GM21447 (cell line): Measurements from ENCODE around the gene TNFSF15.
A peak's percentile ranks its signal among the peaks of the same experiment; 100 is the strongest.

Experiments
- ATAC-seq: cut with Tn5 transposase; IDR thresholded peaks from one replicate; pipeline ENCODE4 v1.9.1; 2021; ENCODE audit not compliant: unreplicated experiment

The TNFSF15 gene

GRCh38 chr9:114805670-114806525, at the start of gene TNFSF15:
Gene TNFSF15, minus strand, starts transcription at chr9:114806039. Its CDS starts 27 bp downstream, at chr9:114806012.
- peak; percentile 93 for ATAC-seq

DNA sequence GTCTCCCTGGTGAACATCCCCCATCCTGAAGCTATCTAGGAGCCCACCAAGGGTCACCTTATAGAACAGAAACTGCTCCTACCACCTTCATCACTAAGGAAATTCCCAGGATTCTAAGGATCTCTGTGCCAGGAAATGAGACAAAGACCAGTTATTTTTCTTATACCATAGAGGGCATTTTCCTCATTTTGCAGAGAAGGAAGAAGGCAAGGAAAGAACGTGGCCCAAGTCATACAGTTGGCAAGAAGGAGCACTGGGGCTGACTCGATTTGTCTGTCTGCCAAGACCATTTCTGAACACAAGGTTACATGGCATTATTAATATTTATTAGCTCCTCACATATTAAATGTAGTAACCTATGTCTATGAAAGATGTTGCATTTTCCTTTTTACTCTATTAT, 49.6 kb upstream of the TNFSF15 start:
- ATAC-seq, result no peak

GRCh38 chr9:114854736-114855355, 49.0 kb upstream of the TNFSF15 start:
- no peak for ATAC-seq

DNA sequence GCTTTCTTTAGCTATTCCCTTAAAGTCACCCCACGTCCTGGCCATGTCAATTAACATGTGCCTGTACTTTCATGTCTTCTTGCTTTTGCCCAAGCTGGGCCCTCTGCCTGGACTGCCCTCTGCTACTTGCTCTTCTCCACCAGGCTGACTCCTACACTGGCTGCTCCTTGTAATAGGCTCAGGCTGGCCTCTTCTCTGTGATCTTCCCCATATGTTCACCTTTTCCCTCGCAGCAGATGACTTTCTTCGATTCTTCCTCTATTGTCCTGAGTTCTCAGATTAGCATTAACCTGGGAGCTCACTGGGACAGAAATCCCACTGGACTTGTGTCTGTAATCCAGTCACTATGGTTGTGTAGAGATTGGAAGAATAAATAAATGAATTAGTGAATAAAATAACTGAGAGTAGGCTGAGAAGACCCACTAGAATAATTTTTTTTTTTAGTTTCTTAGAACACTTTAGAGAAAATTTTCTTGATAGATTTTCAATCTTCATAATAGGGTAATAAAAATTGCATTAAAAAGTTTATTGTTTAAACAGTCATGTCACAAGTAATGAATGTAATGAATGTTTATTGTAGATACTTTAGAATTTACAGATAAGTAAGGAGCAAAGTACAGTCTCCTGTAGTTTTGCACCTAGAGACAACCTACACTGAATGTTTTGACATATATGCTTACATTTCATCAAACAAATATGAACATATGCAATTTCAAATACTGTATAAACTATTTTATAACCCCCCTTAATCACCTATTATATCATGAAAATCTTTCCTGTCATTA, 47.4 kb upstream of the TNFSF15 start:
- ATAC-seq, result no peak

DNA sequence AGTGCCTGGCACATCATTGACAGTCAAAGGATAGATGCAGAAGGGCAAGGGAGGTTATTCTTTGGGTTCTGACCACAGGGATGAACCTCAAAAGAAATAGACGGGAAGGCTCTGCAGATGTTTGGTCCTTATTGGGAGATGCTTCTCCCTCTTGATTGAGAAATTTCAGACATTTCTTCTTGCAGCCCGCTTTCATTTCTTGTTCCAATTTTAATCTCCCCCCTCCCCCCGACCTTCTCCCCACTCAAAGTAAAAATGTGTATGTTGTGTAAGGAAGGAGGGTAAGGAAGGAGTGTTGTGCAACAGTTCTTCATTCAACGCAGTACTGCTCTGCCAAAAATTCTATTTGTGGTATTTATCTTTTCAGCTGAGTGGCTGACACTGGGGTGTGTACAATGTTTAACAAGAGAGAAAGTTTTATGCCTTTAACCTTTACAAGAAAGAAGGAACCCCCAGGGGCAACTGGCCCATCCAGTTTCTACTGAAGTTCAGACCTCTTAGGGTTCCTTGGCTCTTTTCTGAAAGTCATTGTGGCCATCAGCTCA, 46.3 kb upstream of the TNFSF15 start:
- ATAC-seq, result no peak

- no peak for ATAC-seq
These were observed 45.5 kb upstream of the TNFSF15 start for GRCh38 chr9:114851306-114851705.

- ATAC-seq, result no peak
These were observed 45.0 kb upstream of the TNFSF15 start for GRCh38 chr9:114850871-114851270.

- ATAC-seq, result no peak
These were observed 43.6 kb upstream of the TNFSF15 start for GRCh38 chr9:114849450-114849849.

- ATAC-seq, result no peak
These were observed 41.9 kb upstream of the TNFSF15 start for GRCh38 chr9:114847492-114848417.

DNA sequence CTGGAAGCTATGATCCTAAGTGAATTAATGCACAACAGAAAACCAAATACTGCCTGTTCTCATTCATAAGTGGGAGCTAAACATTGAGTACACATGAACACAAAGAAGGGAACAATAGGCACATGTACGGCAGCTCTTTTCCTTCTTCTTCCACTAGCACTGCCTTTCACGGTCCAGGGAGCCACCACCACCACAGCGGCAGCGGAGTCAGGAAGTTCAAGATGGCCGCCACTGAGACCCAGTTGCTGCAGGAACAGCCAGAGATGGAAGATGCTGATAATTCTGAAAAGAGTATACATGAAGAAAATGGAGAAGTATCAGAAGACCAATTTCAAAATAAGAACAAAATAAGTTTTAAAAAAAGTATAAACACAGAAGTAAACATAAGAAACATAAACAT, 39.5 kb upstream of the TNFSF15 start:
- no peak for ATAC-seq

DNA sequence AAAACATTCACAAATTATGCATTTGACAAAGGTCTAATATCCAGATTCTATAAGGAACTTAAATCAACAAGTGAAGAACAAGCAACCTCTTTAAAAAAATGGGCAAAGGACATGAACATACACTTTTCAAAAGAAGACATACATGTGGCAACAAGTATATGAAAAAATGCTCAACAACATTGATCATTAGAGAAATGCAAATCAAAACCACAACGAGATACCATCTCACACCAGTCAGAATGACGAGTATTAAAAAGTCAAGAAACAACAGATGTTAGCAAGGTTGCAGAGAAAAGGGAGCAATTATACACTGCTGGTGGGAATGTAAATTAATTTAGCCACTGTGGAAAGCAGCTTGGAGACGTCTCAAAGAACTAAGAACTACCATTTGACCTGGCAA, 38.9 kb upstream of the TNFSF15 start:
- ATAC-seq, result no peak

GRCh38 chr9:114837923-114838322, 32.1 kb upstream of the TNFSF15 start:
- ATAC-seq, result no peak

DNA sequence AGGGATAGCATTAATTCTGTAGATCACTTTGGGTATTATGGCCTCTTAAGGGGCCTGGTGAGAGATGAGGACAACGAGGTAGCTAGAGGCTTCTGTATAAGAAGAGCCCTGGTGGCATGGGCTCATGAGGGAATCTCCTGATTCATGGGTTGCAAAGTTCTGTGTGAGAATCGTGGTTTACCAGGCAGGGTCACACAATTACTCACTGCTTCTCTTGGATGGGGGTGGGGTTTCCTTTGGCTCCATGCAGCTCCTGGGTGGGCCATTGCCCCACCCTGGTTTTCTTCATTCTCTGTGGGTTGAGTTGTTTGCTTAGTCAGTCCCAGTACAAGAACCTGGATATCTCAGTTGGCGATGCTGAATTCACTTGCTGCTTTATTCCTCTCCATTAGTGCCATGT, 30.9 kb upstream of the TNFSF15 start:
- no peak for ATAC-seq

DNA sequence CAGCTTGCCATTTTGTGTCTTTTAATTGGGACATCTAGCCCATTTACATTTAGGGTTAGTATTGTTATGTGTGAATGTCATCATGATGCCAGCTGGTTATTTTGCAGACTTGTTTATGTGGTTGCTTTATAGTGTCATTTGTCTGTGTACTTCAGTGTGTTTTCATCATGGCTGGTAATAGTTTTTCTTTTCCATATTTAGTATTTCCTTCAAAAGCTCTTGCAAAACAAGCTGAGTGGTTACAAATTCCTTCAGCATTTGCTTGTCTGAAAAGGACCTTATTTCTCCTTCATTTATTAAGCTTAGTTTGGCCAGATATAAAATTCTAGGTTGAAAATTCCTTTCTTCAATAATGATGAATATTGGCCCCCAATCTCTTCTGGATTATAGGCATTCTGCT, 28.5 kb upstream of the TNFSF15 start:
- ATAC-seq, result no peak

GRCh38 chr9:114830546-114830945, 24.7 kb upstream of the TNFSF15 start:
- no peak for ATAC-seq

DNA sequence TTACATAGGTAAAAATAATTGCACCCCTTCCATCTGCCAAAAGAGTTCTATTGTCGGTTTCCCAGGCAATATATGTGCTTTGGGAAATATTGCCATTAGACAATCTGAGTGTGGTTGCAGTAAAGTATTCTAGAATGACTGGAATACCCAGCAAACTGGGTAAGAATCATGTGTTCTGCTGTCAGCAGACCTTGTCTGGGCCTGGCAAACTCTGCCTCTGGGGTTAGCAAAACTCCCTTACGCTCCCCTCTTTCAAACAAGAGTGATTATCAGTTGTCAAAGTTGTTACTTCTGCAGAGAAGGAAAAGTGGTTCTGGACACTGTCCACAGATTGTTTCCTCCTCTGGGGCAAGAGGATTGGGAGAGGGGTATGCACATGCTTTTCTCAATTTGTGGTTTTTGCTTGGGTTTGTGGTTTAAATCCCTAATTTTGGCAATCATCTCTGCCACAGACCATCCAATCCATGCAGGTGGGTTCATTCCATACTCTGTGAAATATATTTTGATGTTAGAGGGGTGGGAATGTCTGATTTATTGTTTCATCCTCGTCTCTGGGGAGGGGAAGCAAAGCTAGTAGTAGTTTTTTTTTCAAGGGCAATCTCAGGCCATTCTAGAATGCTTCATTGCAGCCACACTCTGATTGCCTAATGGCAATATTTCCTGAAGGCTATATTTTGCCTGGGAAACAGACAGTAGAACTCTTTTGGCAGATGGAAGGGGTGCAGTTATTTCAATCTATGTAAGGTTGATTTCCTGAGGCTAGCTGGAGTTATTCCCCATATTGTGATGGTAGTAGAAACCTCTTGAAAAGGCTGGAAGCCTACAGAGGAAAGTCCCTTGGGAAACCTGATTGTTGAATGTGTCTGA, 24.0 kb upstream of the TNFSF15 start:
- ATAC-seq, result no peak

DNA sequence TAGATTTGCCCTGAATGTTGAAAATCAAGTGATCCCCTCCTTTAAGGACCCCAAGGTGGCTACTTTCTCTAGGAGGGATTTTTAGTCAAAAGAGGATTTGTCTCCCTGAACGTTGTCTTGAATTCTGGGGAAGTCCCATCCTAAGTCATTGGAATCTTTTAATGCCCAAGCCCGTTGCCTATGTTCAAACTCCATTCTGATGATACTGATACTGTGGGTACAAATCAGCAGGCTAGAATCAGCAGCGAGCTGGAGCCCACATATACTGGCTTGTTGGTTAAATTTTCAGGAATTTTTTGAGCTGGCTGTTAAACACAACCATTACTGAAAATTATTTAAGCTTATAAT, 22.4 kb upstream of the TNFSF15 start:
- ATAC-seq, result no peak

DNA sequence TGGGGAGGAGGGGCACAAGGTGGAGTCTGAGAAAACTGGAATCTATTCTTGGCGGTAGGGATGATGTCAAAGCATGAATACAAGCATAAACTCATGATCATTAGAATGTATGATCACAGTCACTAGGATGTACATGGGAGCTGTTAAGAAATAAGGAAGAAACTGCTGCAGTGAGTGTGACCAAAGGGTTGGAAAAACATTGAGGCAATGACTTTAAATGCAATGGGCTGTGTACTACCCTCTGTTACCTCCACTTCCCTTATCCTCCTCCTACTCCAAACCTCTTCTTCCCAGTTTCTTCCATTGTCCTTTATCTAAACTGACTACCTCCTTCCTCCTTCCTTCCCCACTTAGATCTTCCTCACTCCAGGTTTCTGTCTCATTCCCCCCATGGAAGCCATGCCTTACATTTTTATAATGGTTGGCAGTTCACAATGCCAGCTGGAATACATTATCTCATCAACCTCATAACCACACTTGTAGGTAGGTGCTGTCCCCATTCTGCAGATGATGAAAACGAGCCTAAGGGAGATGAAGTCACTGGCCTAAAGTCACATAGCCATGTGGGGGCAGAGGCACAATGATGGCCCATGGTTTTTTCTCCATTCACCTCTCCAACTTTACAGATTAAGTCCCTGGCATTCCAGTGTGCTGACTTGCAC, 21.9 kb upstream of the TNFSF15 start:
- no peak for ATAC-seq

GRCh38 chr9:114826431-114826830, 20.6 kb upstream of the TNFSF15 start:
- ATAC-seq, result no peak
